GM12878 (cell line): ENCODE results near the gene CNPY2. TPM values are rescaled to one million over a fixed set of nuclear protein-coding genes. Genes with fewer than 3 reads are reported as not detected.

Experiments used
- ATAC-seq: fragments of 200-7000 bp; cut with Tn5 transposase; 3 replicates; pipeline ENCODE4 v1.9.1; 2020; ENCODE audit warnings: mild to moderate bottlenecking, moderate library complexity
- BruUV-seq: library from RNA; stranded (reverse); fragments of 400-500 nt; replicated peaks from 2 replicates; lab custom pipeline; 2021; lab: Mats Ljungman, UMichigan
- CTCF ChIA-PET: fragments of 300-600 bp; sonication (Branson Sonifier 250); formaldehyde crosslinking; extraction: SDS; loops from one replicate; lab custom pipeline; 2021; ENCODE audit warnings: inconsistent platforms; lab: Yijun Ruan, JAX
- POLR2A ChIA-PET: fragments of 350-600 bp; formaldehyde crosslinking; extraction: SDS; loops from one replicate; lab custom pipeline; 2021; ENCODE audit warnings: inconsistent platforms; lab: Charles Lee
- RAD21 ChIA-PET: fragments of 300-600 bp; sonication (Branson Sonifier 250); formaldehyde crosslinking; loops from one replicate; lab custom pipeline; 2023; ENCODE audit warnings: antibody characterized with exemption; ENCODE audit not compliant: unreplicated experiment; lab: Charles Lee
- SMC1A ChIA-PET: fragments of 300-600 bp; sonication (Branson Sonifier 250); formaldehyde crosslinking; loops from one replicate; lab custom pipeline; 2023; ENCODE audit not compliant: unreplicated experiment, uncharacterized antibody; lab: Charles Lee
- DNase-seq: peaks from one replicate; pipeline ENCODE4 v3.0.0-alpha.2; 2011; ENCODE audit warnings: low read depth, low spot score
- FAIRE-seq: peaks from 3 replicates; lab custom pipeline; 2011; peaks lifted over from hg19 to GRCh38; lab: Jason Lieb, UNC
- H2AFZ ChIP-seq: 2 replicates; pipeline ENCODE4 v1.6.0; 2011; ENCODE audit warnings: low read depth, low read length, control low read depth; ENCODE audit not compliant: control insufficient read depth
- H3K27ac ChIP-seq: 2 replicates; pipeline ENCODE4 v1.5.1; 2011; ENCODE audit warnings: control low read depth; ENCODE audit not compliant: control insufficient read depth, insufficient read depth
- H3K27me3 ChIP-seq, 2 experiments: replicated peaks in 1 of 2; 2 replicates each; pipeline versions ENCODE4 v1.6.0 to v1.6.1; 2011; ENCODE audit warnings: low read length in 1 of 2; ENCODE audit not compliant: control insufficient read depth in 2 of 2, insufficient read depth in 2 of 2
- H3K36me3 ChIP-seq, 2 experiments: 2 replicates each; pipeline ENCODE4 v1.5.1; 2011; ENCODE audit warnings: low read length in 1 of 2; ENCODE audit not compliant: control insufficient read depth in 2 of 2, insufficient read depth in 2 of 2
- H3K4me1 ChIP-seq: 2 replicates; pipeline ENCODE4 v1.6.1; 2011; ENCODE audit warnings: mild to moderate bottlenecking, low read length, moderate library complexity, mixed read lengths; ENCODE audit not compliant: control insufficient read depth, insufficient read depth
- H3K4me2 ChIP-seq: 2 replicates; pipeline ENCODE4 v1.6.0; 2011; ENCODE audit warnings: control low read depth; ENCODE audit not compliant: control insufficient read depth, insufficient read depth
- H3K4me3 ChIP-seq: fragments of 200-600 bp; sonication (generic); 2 replicates; pipeline ENCODE4 v1.5.1; 2016
- H3K79me2 ChIP-seq: 2 replicates; pipeline ENCODE4 v1.6.0; 2011; ENCODE audit warnings: low read length; ENCODE audit not compliant: control insufficient read depth, insufficient read depth
- H3K9ac ChIP-seq: 2 replicates; pipeline ENCODE4 v1.8.0; 2011; ENCODE audit warnings: low read length, control low read depth, mixed read lengths; ENCODE audit not compliant: control insufficient read depth, insufficient read depth
- H3K9me3 ChIP-seq: replicated peaks from 3 replicates; pipeline ENCODE4 v1.5.1; 2011; ENCODE audit warnings: mild to moderate bottlenecking, low read length; ENCODE audit not compliant: control insufficient read depth, insufficient read depth
- H4K20me1 ChIP-seq: 2 replicates; pipeline ENCODE4 v1.6.0; 2011; ENCODE audit not compliant: control insufficient read depth, insufficient read depth
- BHLHE40 ChIP-seq, 2 experiments: fragments of 450-650 bp in 1 of 2; IDR thresholded peaks; 2 replicates each; pipeline ENCODE4 v1.6.1; 2011 to 2017; ENCODE audit warnings: low read depth in 2 of 2, borderline replicate concordance in 1 of 2, improper control_type of control experiment in 1 of 2, low read length in 1 of 2, mild to moderate bottlenecking in 1 of 2
- CBX3 ChIP-seq: fragments of 200-600 bp; sonication (generic); IDR thresholded peaks from 2 replicates; pipeline ENCODE4 v1.6.1; 2016; ENCODE audit warnings: low read depth, borderline replicate concordance
- FOS ChIP-seq: IDR thresholded peaks from 3 replicates; pipeline ENCODE4 v1.6.1; 2011; ENCODE audit warnings: borderline replicate concordance; ENCODE audit not compliant: insufficient read length; ENCODE audit errors: extremely low read depth
- FOXM1 ChIP-seq: IDR thresholded peaks from 2 replicates; pipeline ENCODE4 v1.6.1; 2012; ENCODE audit warnings: low read depth, mild to moderate bottlenecking, inconsistent platforms, low read length, moderate library complexity
- HDGF ChIP-seq: fragments of 450-650 bp; IDR thresholded peaks from 2 replicates; pipeline ENCODE4 v1.6.1; 2016; ENCODE audit warnings: antibody characterized with exemption
- MYC ChIP-seq: IDR thresholded peaks from 2 replicates; pipeline ENCODE4 v1.6.1; 2011; ENCODE audit warnings: mild to moderate bottlenecking, low read length, moderate library complexity, inconsistent platforms; ENCODE audit not compliant: insufficient read depth, insufficient replicate concordance, insufficient read length, severe bottlenecking
- NFXL1 ChIP-seq: fragments of 450-650 bp; IDR thresholded peaks from 2 replicates; pipeline ENCODE4 v1.6.1; 2017; ENCODE audit warnings: antibody characterized with exemption, mild to moderate bottlenecking, borderline replicate concordance
- SMAD1 ChIP-seq: fragments of 450-650 bp; IDR thresholded peaks from 2 replicates; pipeline ENCODE4 v1.6.1; 2018; ENCODE audit warnings: mild to moderate bottlenecking, low read depth; ENCODE audit not compliant: partially characterized antibody
- USF1 ChIP-seq: IDR thresholded peaks from 2 replicates; pipeline ENCODE4 v1.6.1; 2011; ENCODE audit warnings: borderline replicate concordance, low read depth, mild to moderate bottlenecking, moderate library complexity, mixed read lengths, low read length; ENCODE audit not compliant: insufficient read depth; ENCODE audit errors: extremely low read length
- ZNF207 ChIP-seq: fragments of 450-650 bp; IDR thresholded peaks from 2 replicates; pipeline ENCODE4 v1.6.1; 2014; ENCODE audit warnings: antibody characterized with exemption, mild to moderate bottlenecking, borderline replicate concordance
- ZNF217 ChIP-seq: fragments of 450-650 bp; IDR thresholded peaks from 2 replicates; pipeline ENCODE4 v1.6.1; 2017; ENCODE audit warnings: antibody characterized with exemption, mild to moderate bottlenecking
- ZNF274 ChIP-seq: IDR thresholded peaks from one replicate; pipeline ENCODE4 v1.8.0; 2011; ENCODE audit not compliant: insufficient read length, insufficient read depth
- WGBS: methylation state at CpG from one replicate; pipeline ENCODE4 v1.1.6; 2016; ENCODE audit warnings: low lambda C conversion rate; ENCODE audit not compliant: insufficient replicate concordance, insufficient coverage; ENCODE audit errors: missing lambda C conversion rate; 5-methylcytosine and 5-hydroxymethylcytosine counted together
- in situ Hi-C: fragments of 300-500 bp; cut with MboI; formaldehyde crosslinking; loops from 9 replicates; pipeline ENCODE4 v1.14.3; 2018; ENCODE audit warnings: mixed read lengths
- intact Hi-C: fragments of 100-400 bp; cut with micrococcal nuclease; formaldehyde crosslinking; loops from one replicate; pipeline ENCODE4 v1.14.2; 2022; ENCODE audit not compliant: unreplicated experiment
- polyA plus RNA-seq, 11 experiments: library from polyadenylated mRNA; depleted of rRNA in 4 of 11; unstranded in 6 of 11; stranded (reverse) in 5 of 11; fragments of >200 nt; fragmentation: Nextera tagmentation in 4 of 11; fragmentation: Illumina TruSeq in 1 of 11; extraction: Ambion mirVana in 4 of 11; extraction: Trizol in 1 of 11; gene quantifications; 1 replicate in 1 of 11; 2 replicates in 10 of 11; pipeline versions ENCODE4 v1.2.1 to v1.2.3, GENCODE V29; 2011 to 2016; ENCODE audit warnings: inconsistent platforms in 2 of 11, missing spikeins in 2 of 11, low read depth in 1 of 11
- total RNA-seq, 4 experiments: library from RNA; depleted of rRNA in 3 of 4; stranded (reverse); fragments of >200 nt in 3 of 4; fragmentation: Illumina TruSeq in 1 of 4; extraction: Trizol in 1 of 4; gene quantifications; 2 replicates each; pipeline versions ENCODE4 v1.2.1 to v1.2.3, GENCODE V29; 2013 to 2021

Gene CNPY2
- total and polyA plus RNA-seq, 10 of the 15 experiments (the other 5 are each of a cell fraction or from before 2014, with no cell fraction given): 25.0 to 276 (median 87.8) TPM

DNA sequence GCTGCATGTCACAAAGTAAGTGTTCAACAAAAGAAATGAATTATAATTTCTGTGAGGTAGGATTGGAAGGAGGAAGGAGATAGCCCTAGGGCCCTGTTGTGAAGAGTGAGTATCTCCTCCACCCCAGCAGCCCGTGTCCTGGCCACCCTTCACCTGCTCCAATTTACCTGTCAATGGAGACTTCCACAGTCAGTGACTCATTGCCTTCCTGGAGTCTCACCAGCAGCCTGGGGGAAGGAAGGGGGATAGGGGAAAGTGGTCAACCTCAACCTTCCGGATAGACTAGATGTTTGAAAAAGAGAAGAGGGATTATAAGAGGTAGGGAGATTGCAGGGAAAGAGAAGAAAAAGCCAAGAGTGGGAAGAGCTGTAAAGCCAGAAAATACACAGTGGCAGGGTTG, 34.9 kb upstream of the CNPY2 start (continued):
- TF ChIP-seq SMAD1: no peak

DNA sequence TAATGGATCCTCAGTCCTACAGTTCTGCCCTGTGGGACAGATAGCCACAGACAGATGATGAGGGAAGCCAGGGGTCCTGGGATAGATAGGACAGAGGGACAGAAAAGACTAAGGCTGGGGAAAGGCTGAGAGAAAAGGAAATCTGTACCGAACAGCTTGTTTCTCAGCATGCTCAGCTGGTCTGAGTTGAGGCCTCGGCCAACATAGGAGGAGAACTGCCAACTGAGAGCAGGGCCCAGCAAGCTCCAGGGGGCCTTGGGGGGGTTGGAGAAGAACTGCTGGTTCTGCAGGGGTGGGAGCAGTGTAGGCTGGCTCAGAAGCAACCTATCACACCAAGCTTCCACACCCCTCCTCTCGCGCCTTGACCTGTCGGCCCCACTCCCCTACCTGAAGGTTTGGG, 33.0 kb upstream of the CNPY2 start:
- DNase-seq (no peak), ATAC-seq (no peak), FAIRE-seq (no peak)
- Histone ChIP-seq H3K4me2 (no peak overlapping the region), H3K27me3 (no peaks in the 10 kb centered on the region), H3K9me3 (no peaks in the 10 kb centered on the region), H3K9ac (no peak overlapping the region), H2AFZ (no peak overlapping the region), H3K79me2 (no peaks in the 10 kb centered on the region), H3K27ac (no peak overlapping the region), H3K36me3 (peaks cover 18 to 43% of the 10 kb centered on the region in 2 experiments)
- 99% methylated on average over 5 of the region's 5 CpGs for WGBS
- ChIA-PET SMC1A (interaction anchor here (1.3 to 2.6 kb wide), 2 partner anchors 9 to 11 kb away, joined by 3 to 18 read pairs; partner anchors contain the start of gene STAT2), POLR2A (interaction anchor here (0.8 to 1.6 kb wide), 3 partner anchors 9 to 15 kb away, joined by 3 to 6 read pairs (median 4); partner anchors contain the start of gene IL23A), CTCF (interaction anchor here (1.4 kb wide), 2 partner anchors 9 to 11 kb away, joined by 4 to 8 read pairs; partner anchors contain the start of gene STAT2), RAD21 (no interaction called here)
- intact Hi-C loops: no loop called here
- BruUV-seq: no TSS peak
- TF ChIP-seq CBX3 (no peak), FOS (no peak), ZNF274 (no peak), BHLHE40 (IDR thresholded peaks at IDR 0.05; ENCODE audit: borderline replicate concordance in 1 of 2, low read depth in 2 of 2, low read length in 1 of 2) (no peak), USF1 (no peak), ZNF217 (no peak), HDGF (no peak), ZNF207 (no peak), FOXM1 (no peak), NFXL1 (no peak), MYC (no peak)
- TF ChIP-seq, all 136 proteins: peak for 0
- Histone ChIP-seq H3K4me3 (no peak overlapping the region), H3K4me1 (peaks cover 3% of the 10 kb centered on the region), H4K20me1 (no peaks in the 10 kb centered on the region)
- in situ Hi-C loops: no loop called here
